ENCODE results near the gene PPFIBP1. TPM values are rescaled to one million over a fixed set of nuclear protein-coding genes. Genes with fewer than 3 reads are reported as not detected.
"Not testable (repeated sequence)": the region's sequence is repeated elsewhere in the genome, so short reads cannot be mapped to it uniquely, and the experiment has no call there.

Gene PPFIBP1
- total and polyA plus RNA-seq, 10 donors, result 3.7 to 182 (median 92.4) TPM

DNA sequence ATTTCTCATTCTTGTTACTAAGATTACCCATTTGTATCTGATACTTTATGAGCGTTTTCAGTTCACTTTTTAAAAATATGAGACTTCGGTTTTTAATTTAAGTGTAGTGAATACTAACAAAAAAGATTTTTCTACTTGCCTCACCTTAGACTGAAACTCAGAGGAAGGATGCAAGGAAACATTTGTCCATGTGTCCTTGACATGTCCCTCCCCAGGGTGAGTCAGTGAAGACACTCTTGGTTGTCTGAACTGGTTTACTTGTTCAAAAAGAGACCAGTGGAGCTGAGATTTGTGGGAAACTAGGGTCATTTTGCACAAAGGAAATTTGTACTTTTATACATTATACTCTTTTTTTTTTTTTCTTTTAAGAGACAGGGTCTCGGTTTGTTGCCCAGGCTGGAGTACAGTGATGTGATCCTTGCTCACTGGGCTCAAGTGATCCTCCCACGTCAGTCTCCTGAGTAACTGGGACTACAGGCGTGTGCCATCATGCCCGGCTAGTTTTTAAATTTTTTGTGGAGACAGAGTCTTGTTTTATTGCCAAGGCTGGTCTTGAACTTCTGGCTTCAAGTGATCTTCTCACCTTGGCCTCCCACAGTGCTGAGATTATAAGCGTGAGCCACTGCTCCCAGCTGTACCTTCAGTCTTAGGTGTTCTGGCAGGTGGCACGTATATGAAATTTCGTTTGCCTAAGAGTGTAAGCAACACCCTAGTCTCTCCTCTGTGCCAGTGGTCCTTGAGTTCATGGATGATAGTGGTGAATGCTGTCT lies 56.7 kb downstream of the PPFIBP1 start:
- Histone ChIP-seq H3K27ac (peak overlapping the region in 3 of 8 donors; percentile 20 to 80 (median 71)), H3K9me3 (no peaks in the 10 kb centered on the region), H3K4me1 (peaks cover 9 to 61% (median 29%) of the 10 kb centered on the region in 6 donors), H3K27me3 (replicated peaks in 1 of 7) (no peaks in the 10 kb centered on the region), H3K4me3 (no peak overlapping the region), H3K36me3 (no peaks in the 10 kb centered on the region)
- DNase-seq, result no peak
- intact Hi-C loops (cut with DNase I; ENCODE audit: low total_unique reads), result no loop called here
- 87 to 90% (median 88%) methylated on average over 9 of the region's 9 CpGs for WGBS, 5 donors
- no peak for TF ChIP-seq CTCF (IDR thresholded peaks at IDR 0.05 in 8 of 11, conservative IDR thresholded peaks at IDR 0.05 in 3 of 11)
- no peak for TF ChIP-seq POLR2A (IDR thresholded peaks at IDR 0.05)
- no peak for TF ChIP-seq POLR2AphosphoS5 (IDR thresholded peaks at IDR 0.05)

DNA sequence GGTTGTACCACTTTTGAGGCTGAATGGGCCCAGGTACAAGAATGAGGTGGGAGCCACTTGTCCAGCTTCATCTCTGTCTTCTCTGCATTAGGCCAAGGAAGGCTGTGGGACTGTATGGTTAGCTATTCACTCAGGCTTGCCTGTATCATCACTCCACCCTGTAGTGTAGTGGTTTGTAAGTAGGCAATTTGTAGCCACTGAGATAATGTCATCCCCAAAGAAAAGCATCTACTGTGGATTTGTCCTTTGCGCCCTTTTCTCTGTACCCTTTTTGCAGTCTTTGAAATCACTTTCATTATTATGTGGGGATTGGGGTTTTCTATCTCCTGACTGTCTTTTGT lies 57.3 kb downstream of the PPFIBP1 start:
- Histone ChIP-seq H3K4me1 (peaks cover 9 to 62% (median 30%) of the 10 kb centered on the region in 6 donors), H3K27ac (peak overlapping the region in 3 of 8 donors; percentile 20 to 80 (median 71))
- H3K4me3 ChIP-seq; H3K9me3 ChIP-seq; H3K27me3 ChIP-seq (replicated peaks in 1 of 7); intact Hi-C loops (cut with DNase I; ENCODE audit: low total_unique reads); H3K36me3 ChIP-seq; DNase-seq: not testable (repeated sequence)
- WGBS, 5 donors, result 81 to 96% (median 91%) methylated on average over 1 of the region's 1 CpG

DNA sequence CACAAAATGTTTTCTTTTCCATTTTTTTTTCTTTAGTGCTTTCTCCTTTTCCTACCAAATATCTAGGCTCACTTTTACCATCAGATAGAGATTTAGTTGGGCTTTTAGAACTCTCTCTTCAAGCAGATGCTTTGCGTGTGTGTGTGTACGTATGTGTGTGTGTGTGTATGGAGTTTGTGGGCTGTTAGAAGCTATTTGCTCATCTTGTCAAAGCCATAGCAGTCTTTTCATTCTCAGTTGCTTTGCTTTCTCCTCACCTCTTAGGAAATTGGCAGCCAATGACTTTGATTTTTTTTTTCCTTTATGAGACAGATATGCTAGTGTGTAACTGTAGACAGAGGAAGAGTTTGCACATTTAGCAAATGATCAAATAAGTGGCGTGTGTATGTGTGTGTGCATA lies 57.8 kb downstream of the PPFIBP1 start:
- Histone ChIP-seq H3K27ac (peak overlapping the region in 4 of 8 donors; percentile 41 to 80 (median 73)), H3K4me1 (peaks cover 5 to 61% (median 29%) of the 10 kb centered on the region in 6 donors)
- H3K4me3 ChIP-seq; H3K9me3 ChIP-seq; H3K27me3 ChIP-seq (replicated peaks in 1 of 7); H3K36me3 ChIP-seq; DNase-seq; intact Hi-C loops (cut with DNase I; ENCODE audit: low total_unique reads): not testable (repeated sequence)
- WGBS, 5 donors, result 73 to 95% (median 86%) methylated on average over 3 of the region's 3 CpGs

GRCh38 chr12:27582445-27582844 lies 58.4 kb downstream of the PPFIBP1 start:
- H3K4me1 ChIP-seq, result peaks cover 2 to 55% (median 26%) of the 10 kb centered on the region in 6 donors
- 62 to 84% (median 80%) methylated on average over 5 of the region's 5 CpGs for WGBS, 5 donors
- peak overlapping the region in 7 of 8 donors; percentile 52 to 80 (median 71) for H3K27ac ChIP-seq

DNA sequence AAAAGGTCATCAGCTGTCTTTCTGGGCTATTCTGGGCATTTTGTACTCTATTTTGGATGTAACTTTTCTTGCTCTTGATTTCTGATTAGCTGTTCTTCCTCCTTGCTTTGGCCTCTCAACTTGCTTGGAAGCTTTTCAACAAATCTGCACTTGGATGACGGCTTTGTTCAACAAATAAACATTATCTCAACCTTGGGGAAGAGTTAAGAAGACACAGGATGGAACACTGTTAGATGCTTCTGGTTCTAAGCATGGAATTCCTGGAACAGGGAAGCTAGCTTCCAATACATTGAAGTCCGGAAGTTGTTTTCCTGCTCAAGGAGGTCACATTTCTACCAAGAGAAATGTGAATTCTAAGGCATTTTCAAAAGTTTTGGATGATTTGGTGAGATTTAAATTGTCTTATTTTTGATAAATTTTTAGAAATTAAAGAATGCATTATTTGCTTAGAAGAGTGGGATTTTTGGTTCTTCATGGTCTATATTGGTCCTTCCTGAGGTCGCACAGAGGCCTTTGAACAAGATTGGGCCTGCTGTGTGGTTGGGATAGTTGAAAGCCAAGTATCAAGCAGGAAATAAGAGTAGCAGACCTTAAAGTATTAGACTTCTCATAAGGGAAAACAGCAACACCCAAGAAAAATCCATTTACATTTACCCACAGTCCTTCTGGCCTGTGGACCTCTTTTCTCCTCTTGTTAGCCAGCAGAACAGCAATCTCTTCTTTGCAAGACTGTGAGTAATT lies 59.2 kb downstream of the PPFIBP1 start:
- Histone ChIP-seq H3K27ac (peak overlapping the region; percentile 21 to 80 (median 70)), H3K27me3 (replicated peaks in 1 of 7) (no peaks in the 10 kb centered on the region), H3K36me3 (no peaks in the 10 kb centered on the region), H3K4me3 (no peak overlapping the region), H3K4me1 (peaks cover 0 to 58% (median 32%) of the 10 kb centered on the region in 6 donors), H3K9me3 (no peaks in the 10 kb centered on the region)
- WGBS, 5 donors, result 55 to 72% (median 61%) methylated on average over 3 of the region's 3 CpGs
- peak in 1 of 3 donors; percentile 10 for TF ChIP-seq POLR2AphosphoS5 (IDR thresholded peaks at IDR 0.05)
- TF ChIP-seq CTCF (IDR thresholded peaks at IDR 0.05 in 8 of 11, conservative IDR thresholded peaks at IDR 0.05 in 3 of 11), result no peak
- intact Hi-C loops (cut with DNase I; ENCODE audit: low total_unique reads), result no loop called here
- DNase-seq, result no peak

More at GRCh38 chr12:27582445-27582844, 58.4 kb downstream of the PPFIBP1 start:
- intact Hi-C loops (cut with DNase I; ENCODE audit: low total_unique reads); H3K36me3 ChIP-seq; DNase-seq; H3K4me3 ChIP-seq; H3K27me3 ChIP-seq (replicated peaks in 1 of 7); H3K9me3 ChIP-seq: not testable (repeated sequence)
